Panc1 (cell line): Measurements from ENCODE around the gene LRP11. TPM values are rescaled to one million over a fixed set of nuclear protein-coding genes. Genes with fewer than 3 reads are reported as not detected.

Experiments
- ATAC-seq: fragments of 200-7000 bp; cut with Tn5 transposase; 2 replicates; pipeline ENCODE4 v1.9.1; 2020; ENCODE audit warnings: mild to moderate bottlenecking, moderate library complexity
- BruUV-seq: library from RNA; stranded (reverse); fragments of 400-500 nt; replicated peaks from 2 replicates; lab custom pipeline; 2021; lab: Mats Ljungman, UMichigan
- CTCF ChIA-PET: fragments of 300-600 bp; sonication (Branson Sonifier 250); formaldehyde crosslinking; loops from one replicate; lab custom pipeline; 2022; ENCODE audit warnings: antibody characterized with exemption; lab: Charles Lee
- POLR2A ChIA-PET: fragments of 300-600 bp; sonication (Branson Sonifier 250); formaldehyde crosslinking; loops from one replicate; lab custom pipeline; 2022; ENCODE audit warnings: antibody characterized with exemption; lab: Charles Lee
- DNase-seq: peaks from one replicate; pipeline ENCODE4 v3.0.0-alpha.2; 2010; ENCODE audit warnings: low read depth, low spot score
- H3K27ac ChIP-seq: 2 replicates; pipeline ENCODE4 v1.5.1; 2011; ENCODE audit warnings: mild to moderate bottlenecking, low read length, inconsistent platforms
- H3K27me3 ChIP-seq: fragments of 200-500 bp; sonication (Bioruptor generic); 2 replicates; pipeline ENCODE4 v1.6.0; 2014; ENCODE audit warnings: low read length, inconsistent platforms; ENCODE audit not compliant: control insufficient read depth, insufficient read depth
- H3K36me3 ChIP-seq: fragments of 200-500 bp; sonication (Bioruptor generic); 2 replicates; pipeline ENCODE4 v1.5.1; 2014; ENCODE audit warnings: inconsistent platforms, mild to moderate bottlenecking, low read length, moderate library complexity; ENCODE audit not compliant: control insufficient read depth, insufficient read depth
- H3K4me1 ChIP-seq: 2 replicates; pipeline ENCODE4 v1.5.1; 2011; ENCODE audit warnings: inconsistent platforms, mild to moderate bottlenecking, low read length, moderate library complexity; ENCODE audit not compliant: control insufficient read depth, insufficient read depth
- H3K4me3 ChIP-seq, 2 experiments: 2 replicates each; pipeline ENCODE4 v1.5.1; 2011 to 2012; ENCODE audit warnings: low read depth in 2 of 2, low read length in 2 of 2, mild to moderate bottlenecking in 2 of 2, inconsistent platforms in 1 of 2, moderate library complexity in 1 of 2
- H3K9me3 ChIP-seq: fragments of 200-500 bp; sonication (Bioruptor generic); 2 replicates; pipeline ENCODE4 v1.5.1; 2014; ENCODE audit warnings: low read depth, mild to moderate bottlenecking, inconsistent platforms, low read length, moderate library complexity; ENCODE audit not compliant: control insufficient read depth, insufficient read depth
- CTCF ChIP-seq: fragments of 450-650 bp; IDR thresholded peaks from 2 replicates; pipeline ENCODE4 v1.5.1; 2017; ENCODE audit warnings: mild to moderate bottlenecking
- POLR2AphosphoS5 ChIP-seq: IDR thresholded peaks from 2 replicates; pipeline ENCODE4 v1.6.1; 2012; ENCODE audit warnings: mild to moderate bottlenecking, low read depth, low read length, moderate library complexity
- SIN3A ChIP-seq: IDR thresholded peaks from 2 replicates; pipeline ENCODE4 v1.6.1; 2012; ENCODE audit warnings: low read depth, mild to moderate bottlenecking, low read length, moderate library complexity, borderline replicate concordance; ENCODE audit not compliant: insufficient read depth
- TCF7L2 ChIP-seq: IDR thresholded peaks from 2 replicates; pipeline ENCODE4 v1.6.1; 2011; ENCODE audit warnings: mild to moderate bottlenecking, low read depth, low read length, inconsistent platforms
- in situ Hi-C: cut with HindIII; loops from 2 replicates; pipeline ENCODE4 v1.10.0; 2016; ENCODE audit warnings: low sequenced_read_pairs, low pct_unique_long_range_greater_than_20kb
- intact Hi-C: fragments of 100-400 bp; cut with micrococcal nuclease; formaldehyde crosslinking; loops from one replicate; pipeline ENCODE4 v1.10.0; 2022; ENCODE audit not compliant: unreplicated experiment
- total RNA-seq: library from RNA; stranded (reverse); gene quantifications from one replicate; pipeline ENCODE4 v1.2.1, GENCODE V29; 2021; ENCODE audit not compliant: unreplicated experiment
- TF ChIP-seq, protein P1 (sequence below), 2 experiments: IDR thresholded peaks; 2 replicates each; pipeline ENCODE4 v1.6.1; 2011 to 2012; ENCODE audit warnings: low read depth in 2 of 2, control low read depth in 1 of 2, low read length in 1 of 2, mild to moderate bottlenecking in 1 of 2, moderate library complexity in 1 of 2; ENCODE audit not compliant: insufficient read depth in 1 of 2

LRP11 gene
- total RNA-seq, 1 experiment from 2014 or later = 151 TPM

DNA sequence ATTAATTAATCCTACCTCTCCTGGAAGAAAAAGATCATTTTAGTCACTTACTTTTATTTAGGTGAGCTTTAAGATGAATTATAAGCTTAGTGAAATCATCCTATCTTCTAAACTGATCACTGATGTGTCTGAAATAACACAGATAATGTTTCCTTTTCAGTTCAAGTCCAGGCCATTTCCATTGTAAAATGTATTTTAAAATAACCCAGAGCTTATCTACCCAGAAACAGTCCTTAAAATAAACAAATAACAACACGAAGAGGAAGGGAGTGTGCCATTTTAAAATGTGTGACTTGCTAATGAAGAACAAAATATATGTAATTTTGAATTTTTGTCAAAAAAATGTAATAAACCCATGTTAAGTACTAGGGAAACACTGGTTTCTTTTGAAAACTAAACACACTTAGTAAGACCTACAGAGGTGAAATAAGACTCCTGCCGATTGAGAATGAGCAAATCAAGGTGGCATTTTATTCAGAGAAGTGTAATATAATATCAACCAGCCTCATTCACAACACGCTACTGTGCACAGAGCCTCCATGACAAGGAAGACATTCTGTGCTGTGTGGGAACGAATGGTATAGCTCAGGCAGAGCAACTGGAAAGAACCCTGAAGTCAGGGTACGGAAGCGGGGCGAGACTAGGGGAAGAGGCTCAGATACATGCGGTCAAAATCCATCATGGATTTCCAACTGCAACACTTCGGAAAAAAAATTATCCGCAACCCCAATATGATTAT, 7.7 kb downstream of the LRP11 start:
- Histone ChIP-seq H3K9me3 (no peaks in the 10 kb centered on the region), H3K4me1 (peaks cover 81% of the 10 kb centered on the region), H3K4me3 (peak overlapping the region; percentile 12 to 61), H3K27me3 (no peaks in the 10 kb centered on the region), H3K36me3 (0 out of 2 replicates have a peak, but pooled peaks cover under 1% of the 10 kb centered on the region), H3K27ac (peak overlapping the region; percentile 91)
- in situ Hi-C loops = no loop called here
- no TSS peak for BruUV-seq
- TF ChIP-seq CTCF (no peak), POLR2AphosphoS5 (no peak; the same call in 1 of the 2 replicates), TCF7L2 (no peak), SIN3A (no peak)
- TF ChIP-seq, protein P1, sequence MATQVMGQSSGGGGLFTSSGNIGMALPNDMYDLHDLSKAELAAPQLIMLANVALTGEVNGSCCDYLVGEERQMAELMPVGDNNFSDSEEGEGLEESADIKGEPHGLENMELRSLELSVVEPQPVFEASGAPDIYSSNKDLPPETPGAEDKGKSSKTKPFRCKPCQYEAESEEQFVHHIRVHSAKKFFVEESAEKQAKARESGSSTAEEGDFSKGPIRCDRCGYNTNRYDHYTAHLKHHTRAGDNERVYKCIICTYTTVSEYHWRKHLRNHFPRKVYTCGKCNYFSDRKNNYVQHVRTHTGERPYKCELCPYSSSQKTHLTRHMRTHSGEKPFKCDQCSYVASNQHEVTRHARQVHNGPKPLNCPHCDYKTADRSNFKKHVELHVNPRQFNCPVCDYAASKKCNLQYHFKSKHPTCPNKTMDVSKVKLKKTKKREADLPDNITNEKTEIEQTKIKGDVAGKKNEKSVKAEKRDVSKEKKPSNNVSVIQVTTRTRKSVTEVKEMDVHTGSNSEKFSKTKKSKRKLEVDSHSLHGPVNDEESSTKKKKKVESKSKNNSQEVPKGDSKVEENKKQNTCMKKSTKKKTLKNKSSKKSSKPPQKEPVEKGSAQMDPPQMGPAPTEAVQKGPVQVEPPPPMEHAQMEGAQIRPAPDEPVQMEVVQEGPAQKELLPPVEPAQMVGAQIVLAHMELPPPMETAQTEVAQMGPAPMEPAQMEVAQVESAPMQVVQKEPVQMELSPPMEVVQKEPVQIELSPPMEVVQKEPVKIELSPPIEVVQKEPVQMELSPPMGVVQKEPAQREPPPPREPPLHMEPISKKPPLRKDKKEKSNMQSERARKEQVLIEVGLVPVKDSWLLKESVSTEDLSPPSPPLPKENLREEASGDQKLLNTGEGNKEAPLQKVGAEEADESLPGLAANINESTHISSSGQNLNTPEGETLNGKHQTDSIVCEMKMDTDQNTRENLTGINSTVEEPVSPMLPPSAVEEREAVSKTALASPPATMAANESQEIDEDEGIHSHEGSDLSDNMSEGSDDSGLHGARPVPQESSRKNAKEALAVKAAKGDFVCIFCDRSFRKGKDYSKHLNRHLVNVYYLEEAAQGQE (IDR thresholded peaks at IDR 0.05; ENCODE audit: insufficient read depth in 1 of 2, low read depth in 2 of 2, low read length in 1 of 2) = no peak
- intact Hi-C loops = no loop called here
- no peak for ATAC-seq
- CTCF ChIA-PET = no interaction called here
- POLR2A ChIA-PET = interaction anchor here (0.5 kb wide), 1 partner anchor 1441 kb away, joined by 6 read pairs; no protein-coding TSS in a partner anchor
- no peak for DNase-seq

DNA sequence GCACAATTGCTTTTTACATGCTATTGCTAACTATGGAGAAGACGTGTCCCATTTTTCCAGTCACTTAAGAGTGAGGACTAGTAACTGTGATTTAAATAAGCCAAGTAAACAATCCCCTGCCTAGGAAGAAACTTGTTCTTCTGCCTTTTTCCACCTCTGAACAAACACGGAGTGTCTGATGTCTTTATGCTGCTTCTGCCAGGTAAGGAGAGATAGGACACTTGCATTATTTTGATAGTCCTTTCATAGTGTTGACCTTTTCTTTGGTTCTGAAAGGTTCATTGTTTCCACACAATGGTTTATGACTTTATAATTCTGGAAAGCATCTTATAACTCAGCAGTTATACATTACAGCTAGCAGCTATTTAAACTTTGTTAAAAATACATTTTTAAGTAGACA, 8.4 kb downstream of the LRP11 start:
- no peaks in the 10 kb centered on the region for H3K27me3 ChIP-seq
- ChIA-PET CTCF (no interaction called here), POLR2A (interaction anchor here (0.5 kb wide), 1 partner anchor 1441 kb away, joined by 6 read pairs; no protein-coding TSS in a partner anchor)
- no peaks in the 10 kb centered on the region for H3K9me3 ChIP-seq
- H3K27ac ChIP-seq = peak overlapping the region; percentile 91
- H3K4me3 ChIP-seq = peak overlapping the region; percentile 12 to 49
- in situ Hi-C loops = no loop called here
- H3K4me1 ChIP-seq = peaks cover 84% of the 10 kb centered on the region
- DNase-seq = no peak
- H3K36me3 ChIP-seq = peaks cover 7% of the 10 kb centered on the region; the same call in 1 of the 2 replicates
- no peak for ATAC-seq
- TSS peak; percentile 95 for BruUV-seq
- no peak for TF ChIP-seq POLR2AphosphoS5
- TF ChIP-seq TCF7L2 = peak; percentile 39; the same call in 1 of the 2 replicates
- intact Hi-C loops = no loop called here
